Neural cell (in vitro differentiated cells): ENCODE measurements around the gene TRAPPC4. TPM values are rescaled to one million over a fixed set of nuclear protein-coding genes. Genes with fewer than 3 reads are reported as not detected.

Source experiments
- H2AFZ ChIP-seq: fragments of 200-600, 300-800 bp; sonication (generic), shearing (Covaris generic); 2 replicates; pipeline ENCODE4 v1.6.0; 2014; ENCODE audit warnings: low read depth, mild to moderate bottlenecking, antibody characterized with exemption, low read length, moderate library complexity
- H3F3A ChIP-seq: fragments of 200-600 bp; shearing (Covaris generic); 2 replicates; pipeline ENCODE4 v1.6.1; 2016; ENCODE audit warnings: mild to moderate bottlenecking, moderate library complexity, mixed read lengths, antibody characterized with exemption, low read length; ENCODE audit not compliant: insufficient read depth, poor library complexity, severe bottlenecking
- H3K27ac ChIP-seq: fragments of 200-600, 300-800 bp; sonication (generic), shearing (Covaris generic); 2 replicates; pipeline ENCODE4 v1.5.1; 2014; ENCODE audit warnings: mild to moderate bottlenecking, low read length, moderate library complexity
- H3K27me3 ChIP-seq: fragments of 300-800, 200-600 bp; sonication (generic), shearing (Covaris generic); 2 replicates; pipeline ENCODE4 v1.6.0; 2014; ENCODE audit warnings: mild to moderate bottlenecking, low read depth, low read length, moderate library complexity; ENCODE audit not compliant: insufficient read depth
- H3K36me3 ChIP-seq: fragments of 300-800, 200-600 bp; sonication (generic), shearing (Covaris generic); 2 replicates; pipeline ENCODE4 v1.5.1; 2014; ENCODE audit warnings: mild to moderate bottlenecking, antibody characterized with exemption, low read length, moderate library complexity; ENCODE audit not compliant: insufficient read depth
- H3K4me2 ChIP-seq: fragments of 300-800, 200-600 bp; sonication (generic), shearing (Covaris generic); 2 replicates; pipeline ENCODE4 v1.6.0; 2014; ENCODE audit warnings: mild to moderate bottlenecking, low read length
- H3K4me3 ChIP-seq: fragments of 300-800, 200-600 bp; sonication (generic), shearing (Covaris generic); 2 replicates; pipeline ENCODE4 v1.5.1; 2014; ENCODE audit warnings: mild to moderate bottlenecking, low read length, moderate library complexity
- H3K79me2 ChIP-seq: fragments of 200-600 bp; shearing (Covaris generic); replicated peaks from 2 replicates; pipeline ENCODE4 v1.6.0; 2014; ENCODE audit warnings: mild to moderate bottlenecking, low read length, moderate library complexity; ENCODE audit not compliant: insufficient read depth
- H3K9ac ChIP-seq: fragments of 300-800, 200-600 bp; sonication (generic), shearing (Covaris generic); 2 replicates; pipeline ENCODE4 v1.6.1; 2016; ENCODE audit warnings: mild to moderate bottlenecking, low read length, mixed read lengths
- H3K9me2 ChIP-seq: fragments of 200-600 bp; shearing (Covaris generic); 2 replicates; pipeline ENCODE4 v1.6.1; 2016; ENCODE audit warnings: mild to moderate bottlenecking, low read length, mixed read lengths; ENCODE audit not compliant: insufficient read depth
- H3K9me3 ChIP-seq: fragments of 200-600, 300-800 bp; sonication (generic), shearing (Covaris generic); 2 replicates; pipeline ENCODE4 v1.6.1; 2016; ENCODE audit warnings: mild to moderate bottlenecking, mixed run types, low read length, moderate library complexity, mixed read lengths
- H4K20me1 ChIP-seq: fragments of 200-600 bp; shearing (Covaris generic); 2 replicates; pipeline ENCODE4 v1.6.1; 2016; ENCODE audit warnings: mild to moderate bottlenecking, mixed run types; ENCODE audit not compliant: insufficient read depth
- EP300 ChIP-seq: fragments of 450-650 bp; conservative IDR thresholded peaks from 2 replicates; pipeline ENCODE4 v1.6.1; 2014; ENCODE audit warnings: antibody characterized with exemption, mild to moderate bottlenecking, moderate library complexity; ENCODE audit not compliant: poor library complexity, severe bottlenecking
- EZH2 ChIP-seq: fragments of 200-600, 300-800 bp; shearing (Covaris generic), sonication (generic); IDR thresholded peaks from 2 replicates; pipeline ENCODE4 v1.6.1; 2014; ENCODE audit warnings: antibody characterized with exemption, low read length, borderline replicate concordance, mild to moderate bottlenecking; ENCODE audit not compliant: insufficient read depth, poor library complexity, severe bottlenecking
- MXI1 ChIP-seq: fragments of 450-650 bp; conservative IDR thresholded peaks from 2 replicates; pipeline ENCODE4 v1.6.1; 2014; ENCODE audit warnings: antibody characterized with exemption, mild to moderate bottlenecking; ENCODE audit not compliant: poor library complexity, severe bottlenecking
- POLR2AphosphoS5 ChIP-seq: IDR thresholded peaks from 2 replicates; pipeline ENCODE4 v1.6.1; 2012
- RAD21 ChIP-seq: fragments of 450-650 bp; conservative IDR thresholded peaks from 2 replicates; pipeline ENCODE4 v1.6.1; 2014; ENCODE audit warnings: antibody characterized with exemption, mild to moderate bottlenecking, moderate library complexity
- SMC3 ChIP-seq: fragments of 450-650 bp; conservative IDR thresholded peaks from 2 replicates; pipeline ENCODE4 v1.6.1; 2014; ENCODE audit warnings: antibody characterized with exemption, mild to moderate bottlenecking, moderate library complexity; ENCODE audit not compliant: poor library complexity
- TAF1 ChIP-seq: IDR thresholded peaks from 2 replicates; pipeline ENCODE4 v1.6.1; 2012; ENCODE audit warnings: low read depth
- polyA plus RNA-seq: library from polyadenylated mRNA; depleted of rRNA; stranded (reverse); fragments of >200 nt; gene quantifications from 2 replicates; pipeline ENCODE4 v1.2.3, GENCODE V29; 2014
- TF ChIP-seq, protein P1 (sequence below): fragments of 450-650 bp; IDR thresholded peaks from 2 replicates; pipeline ENCODE4 v1.5.1; 2014; ENCODE audit warnings: antibody characterized with exemption, mild to moderate bottlenecking, moderate library complexity; ENCODE audit not compliant: poor library complexity, severe bottlenecking
- TF ChIP-seq, protein P2 (sequence below): IDR thresholded peaks from 2 replicates; pipeline ENCODE4 v1.6.1; 2012; ENCODE audit warnings: borderline replicate concordance

TRAPPC4 gene
- polyA plus RNA-seq, 1 donor from 2014 or later = 276 TPM

DNA sequence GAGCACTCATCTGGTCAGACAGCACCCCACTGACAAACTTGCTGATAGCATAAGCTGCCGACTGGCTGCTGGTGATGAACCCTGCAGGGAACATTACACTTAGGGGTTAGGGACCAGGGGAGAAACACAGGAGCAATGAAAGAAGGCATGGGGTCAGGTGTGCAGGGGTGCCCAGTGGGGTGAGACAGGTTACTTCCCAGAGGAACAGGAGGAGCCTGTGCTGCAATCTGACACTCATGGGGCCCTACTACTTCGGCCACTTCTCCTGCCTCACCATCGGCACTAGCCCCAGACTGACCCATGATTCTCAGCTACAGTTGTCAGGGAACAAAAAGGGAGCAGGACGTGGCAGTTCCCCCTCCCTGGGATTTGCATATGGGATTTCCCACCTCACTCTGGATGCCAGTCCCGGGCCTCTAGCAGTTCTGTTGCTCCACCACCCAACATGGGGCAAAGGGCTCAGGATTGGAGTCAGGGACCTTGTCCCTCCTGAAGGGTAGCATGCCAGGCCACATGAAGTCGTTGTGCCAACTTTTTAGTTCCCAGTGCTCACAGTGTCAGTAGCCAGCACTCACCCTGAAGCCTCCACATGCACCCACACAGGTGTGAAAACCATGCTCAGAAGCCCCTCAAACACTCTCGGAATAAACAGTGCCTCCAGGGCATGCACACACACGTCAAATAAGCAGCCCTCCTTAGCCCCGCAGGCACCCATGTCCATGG is 9.9 kb downstream of the TRAPPC4 start:
- H3K4me3 ChIP-seq = peak overlapping the region; percentile 99
- peaks cover 9% of the 10 kb centered on the region for H3K79me2 ChIP-seq
- H3K27me3 ChIP-seq = no peaks in the 10 kb centered on the region
- no peak overlapping the region for H3K9ac ChIP-seq
- no peaks in the 10 kb centered on the region for H3K9me3 ChIP-seq
- no peaks in the 10 kb centered on the region for H3K36me3 ChIP-seq
- no peak for TF ChIP-seq POLR2AphosphoS5
- no peak for TF ChIP-seq EP300
- TF ChIP-seq, protein P1, sequence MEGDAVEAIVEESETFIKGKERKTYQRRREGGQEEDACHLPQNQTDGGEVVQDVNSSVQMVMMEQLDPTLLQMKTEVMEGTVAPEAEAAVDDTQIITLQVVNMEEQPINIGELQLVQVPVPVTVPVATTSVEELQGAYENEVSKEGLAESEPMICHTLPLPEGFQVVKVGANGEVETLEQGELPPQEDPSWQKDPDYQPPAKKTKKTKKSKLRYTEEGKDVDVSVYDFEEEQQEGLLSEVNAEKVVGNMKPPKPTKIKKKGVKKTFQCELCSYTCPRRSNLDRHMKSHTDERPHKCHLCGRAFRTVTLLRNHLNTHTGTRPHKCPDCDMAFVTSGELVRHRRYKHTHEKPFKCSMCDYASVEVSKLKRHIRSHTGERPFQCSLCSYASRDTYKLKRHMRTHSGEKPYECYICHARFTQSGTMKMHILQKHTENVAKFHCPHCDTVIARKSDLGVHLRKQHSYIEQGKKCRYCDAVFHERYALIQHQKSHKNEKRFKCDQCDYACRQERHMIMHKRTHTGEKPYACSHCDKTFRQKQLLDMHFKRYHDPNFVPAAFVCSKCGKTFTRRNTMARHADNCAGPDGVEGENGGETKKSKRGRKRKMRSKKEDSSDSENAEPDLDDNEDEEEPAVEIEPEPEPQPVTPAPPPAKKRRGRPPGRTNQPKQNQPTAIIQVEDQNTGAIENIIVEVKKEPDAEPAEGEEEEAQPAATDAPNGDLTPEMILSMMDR = no peak
- TF ChIP-seq MXI1 = no peak
- TF ChIP-seq SMC3 = no peak
- no peak for TF ChIP-seq TAF1
- TF ChIP-seq RAD21 = no peak
- TF ChIP-seq, protein P2, sequence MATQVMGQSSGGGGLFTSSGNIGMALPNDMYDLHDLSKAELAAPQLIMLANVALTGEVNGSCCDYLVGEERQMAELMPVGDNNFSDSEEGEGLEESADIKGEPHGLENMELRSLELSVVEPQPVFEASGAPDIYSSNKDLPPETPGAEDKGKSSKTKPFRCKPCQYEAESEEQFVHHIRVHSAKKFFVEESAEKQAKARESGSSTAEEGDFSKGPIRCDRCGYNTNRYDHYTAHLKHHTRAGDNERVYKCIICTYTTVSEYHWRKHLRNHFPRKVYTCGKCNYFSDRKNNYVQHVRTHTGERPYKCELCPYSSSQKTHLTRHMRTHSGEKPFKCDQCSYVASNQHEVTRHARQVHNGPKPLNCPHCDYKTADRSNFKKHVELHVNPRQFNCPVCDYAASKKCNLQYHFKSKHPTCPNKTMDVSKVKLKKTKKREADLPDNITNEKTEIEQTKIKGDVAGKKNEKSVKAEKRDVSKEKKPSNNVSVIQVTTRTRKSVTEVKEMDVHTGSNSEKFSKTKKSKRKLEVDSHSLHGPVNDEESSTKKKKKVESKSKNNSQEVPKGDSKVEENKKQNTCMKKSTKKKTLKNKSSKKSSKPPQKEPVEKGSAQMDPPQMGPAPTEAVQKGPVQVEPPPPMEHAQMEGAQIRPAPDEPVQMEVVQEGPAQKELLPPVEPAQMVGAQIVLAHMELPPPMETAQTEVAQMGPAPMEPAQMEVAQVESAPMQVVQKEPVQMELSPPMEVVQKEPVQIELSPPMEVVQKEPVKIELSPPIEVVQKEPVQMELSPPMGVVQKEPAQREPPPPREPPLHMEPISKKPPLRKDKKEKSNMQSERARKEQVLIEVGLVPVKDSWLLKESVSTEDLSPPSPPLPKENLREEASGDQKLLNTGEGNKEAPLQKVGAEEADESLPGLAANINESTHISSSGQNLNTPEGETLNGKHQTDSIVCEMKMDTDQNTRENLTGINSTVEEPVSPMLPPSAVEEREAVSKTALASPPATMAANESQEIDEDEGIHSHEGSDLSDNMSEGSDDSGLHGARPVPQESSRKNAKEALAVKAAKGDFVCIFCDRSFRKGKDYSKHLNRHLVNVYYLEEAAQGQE = no peak
- no peak for TF ChIP-seq EZH2
- no peaks in the 10 kb centered on the region for H3F3A ChIP-seq
- no peak overlapping the region for H3K27ac ChIP-seq
- no peaks in the 10 kb centered on the region for H3K9me2 ChIP-seq
- H2AFZ ChIP-seq = no peak overlapping the region
- no peaks in the 10 kb centered on the region for H4K20me1 ChIP-seq
- H3K4me2 ChIP-seq = no peak overlapping the region

DNA sequence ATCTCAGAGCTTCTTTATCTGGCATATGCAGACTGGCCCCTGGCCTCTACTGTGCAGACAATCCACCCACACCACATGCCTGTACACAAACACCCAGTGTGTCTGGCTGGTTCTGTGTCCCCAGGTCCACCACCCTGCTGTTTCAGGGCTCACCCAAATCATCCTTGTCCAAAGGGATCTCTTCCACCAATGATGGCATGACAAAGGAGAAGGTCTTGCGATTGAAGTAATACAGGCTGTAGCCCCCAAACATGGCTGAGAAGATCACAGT is 10.4 kb downstream of the TRAPPC4 start:
- peaks cover 9% of the 10 kb centered on the region for H3K79me2 ChIP-seq
- no peaks in the 10 kb centered on the region for H3F3A ChIP-seq
- peak overlapping the region; percentile 97 for H3K4me2 ChIP-seq
- H3K27ac ChIP-seq = no peak overlapping the region
- H3K9ac ChIP-seq = no peak overlapping the region
- peak overlapping the region; percentile 99 for H3K4me3 ChIP-seq
- H3K9me3 ChIP-seq = no peaks in the 10 kb centered on the region
- TF ChIP-seq EP300 = no peak
- TF ChIP-seq TAF1 = no peak
- TF ChIP-seq, protein P1 = no peak
- no peak overlapping the region for H2AFZ ChIP-seq
- H4K20me1 ChIP-seq = no peaks in the 10 kb centered on the region
- H3K27me3 ChIP-seq = no peaks in the 10 kb centered on the region
- no peaks in the 10 kb centered on the region for H3K36me3 ChIP-seq
- no peaks in the 10 kb centered on the region for H3K9me2 ChIP-seq
